GM23338 (cell line): Measurements from ENCODE around the gene MRPL23. TPM values are rescaled to one million over a fixed set of nuclear protein-coding genes. Genes with fewer than 3 reads are reported as not detected.

Experiments used
- ATAC-seq: fragments of 200-7000 bp; cut with Tn5 transposase; 3 replicates; pipeline ENCODE4 v1.9.1; 2020
- DNase-seq: peaks from one replicate; pipeline ENCODE4 v3.0.0-alpha.2; 2015; ENCODE audit warnings: low spot score
- H2AFZ ChIP-seq: fragments of 200-600 bp; sonication (generic); 2 replicates; pipeline ENCODE4 v1.8.0; 2016; ENCODE audit warnings: antibody characterized with exemption, mild to moderate bottlenecking, moderate library complexity
- H3F3A ChIP-seq: fragments of 200-600 bp; sonication (generic); replicated peaks from 2 replicates; pipeline ENCODE4 v1.8.0; 2017; ENCODE audit warnings: antibody characterized with exemption, mixed run types, low read depth
- H3K27ac ChIP-seq: fragments of 200-600 bp; sonication (generic); 2 replicates; pipeline ENCODE4 v1.6.1; 2016; ENCODE audit warnings: low read depth
- H3K27me3 ChIP-seq: fragments of 200-600 bp; sonication (generic); 2 replicates; pipeline ENCODE4 v1.8.0; 2016; ENCODE audit warnings: mild to moderate bottlenecking, mixed run types, moderate library complexity; ENCODE audit not compliant: insufficient read depth
- H3K36me3 ChIP-seq: fragments of 200-600 bp; sonication (generic); 2 replicates; pipeline ENCODE4 v1.8.0; 2016; ENCODE audit warnings: mild to moderate bottlenecking; ENCODE audit not compliant: insufficient read depth
- H3K4me1 ChIP-seq: fragments of 200-600 bp; sonication (generic); 2 replicates; pipeline ENCODE4 v1.8.0; 2016; ENCODE audit warnings: mild to moderate bottlenecking, moderate library complexity; ENCODE audit not compliant: insufficient read depth
- H3K4me2 ChIP-seq: fragments of 200-600 bp; sonication (generic); 2 replicates; pipeline ENCODE4 v1.7.1; 2017; ENCODE audit warnings: mixed run types
- H3K4me3 ChIP-seq: fragments of 200-600 bp; sonication (generic); 2 replicates; pipeline ENCODE4 v1.6.1; 2016; ENCODE audit warnings: mixed run types
- H3K79me2 ChIP-seq: fragments of 200-600 bp; sonication (generic); replicated peaks from 2 replicates; pipeline ENCODE4 v1.8.0; 2017; ENCODE audit warnings: mild to moderate bottlenecking; ENCODE audit not compliant: insufficient read depth
- H3K9me2 ChIP-seq: fragments of 200-600 bp; sonication (generic); 2 replicates; pipeline ENCODE4 v1.8.0; 2017; ENCODE audit not compliant: insufficient read depth
- H4K20me1 ChIP-seq: fragments of 200-600 bp; sonication (generic); replicated peaks from 2 replicates; pipeline ENCODE4 v1.8.0; 2017; ENCODE audit warnings: mild to moderate bottlenecking; ENCODE audit not compliant: insufficient read depth
- H3K27ac Mint-ChIP-seq: 2 replicates; pipeline ENCODE4 v1.8.0; 2020; ENCODE audit warnings: inconsistent platforms, mild to moderate bottlenecking, moderate library complexity, mixed read lengths
- H3K27me3 Mint-ChIP-seq: 3 replicates; pipeline ENCODE4 v1.8.0; 2022; ENCODE audit warnings: low read depth, mild to moderate bottlenecking, moderate library complexity, mixed read lengths, inconsistent platforms; ENCODE audit not compliant: insufficient read depth, poor library complexity
- H3K36me3 Mint-ChIP-seq: 3 replicates; pipeline ENCODE4 v1.8.0; 2021; ENCODE audit warnings: low read depth, mild to moderate bottlenecking, inconsistent platforms, moderate library complexity, mixed read lengths
- H3K4me1 Mint-ChIP-seq: 3 replicates; pipeline ENCODE4 v1.8.0; 2020; ENCODE audit warnings: mild to moderate bottlenecking, inconsistent platforms, mixed read lengths
- H3K4me3 Mint-ChIP-seq: 3 replicates; pipeline ENCODE4 v1.8.0; 2021; ENCODE audit warnings: moderate library complexity, mild to moderate bottlenecking, inconsistent platforms, mixed read lengths
- H3K9me3 Mint-ChIP-seq: 3 replicates; pipeline ENCODE4 v1.8.0; 2020; ENCODE audit warnings: moderate library complexity, mild to moderate bottlenecking, inconsistent platforms, mixed read lengths
- EZH2 ChIP-seq: fragments of 200-600 bp; sonication (generic); IDR thresholded peaks from one replicate; pipeline ENCODE4 v1.8.0; 2017; ENCODE audit warnings: antibody characterized with exemption, mild to moderate bottlenecking, low read depth; ENCODE audit not compliant: unreplicated experiment
- EZH2phosphoT487 ChIP-seq: fragments of 200-600 bp; sonication (generic); IDR thresholded peaks from one replicate; pipeline ENCODE4 v1.8.1; 2018; ENCODE audit warnings: antibody characterized with exemption; ENCODE audit not compliant: unreplicated experiment
- JUNB ChIP-seq: IDR thresholded peaks from one replicate; pipeline ENCODE4 v1.6.1; 2016; ENCODE audit warnings: antibody characterized with exemption; ENCODE audit not compliant: unreplicated experiment
- NANOG ChIP-seq: IDR thresholded peaks from 2 replicates; pipeline ENCODE4 v1.6.1; 2016; ENCODE audit warnings: antibody characterized with exemption, borderline replicate concordance
- POLR2AphosphoS5 ChIP-seq: IDR thresholded peaks from 2 replicates; pipeline ENCODE4 v1.6.1; 2016; ENCODE audit warnings: antibody characterized with exemption, low read depth
- ZNF331 ChIP-seq: fragments of 250-450 bp; sonication (Bioruptor Pico); IDR thresholded peaks from 2 replicates; pipeline ENCODE4 v1.5.0; 2020; ENCODE audit warnings: low read depth, mild to moderate bottlenecking, moderate library complexity
- polyA plus RNA-seq: library from polyadenylated mRNA; unstranded; fragments of >200 nt; fragmentation: Nextera tagmentation; extraction: Ambion mirVana; gene quantifications from 2 replicates; pipeline ENCODE4 v1.2.1, GENCODE V29; 2016
- total RNA-seq: library from RNA; depleted of rRNA; stranded (reverse); fragments of >200 nt; shearing (Covaris generic); gene quantifications from 2 replicates; pipeline ENCODE4 v1.2.3, GENCODE V29; 2014
- TF ChIP-seq, protein P1 (sequence below): IDR thresholded peaks from 2 replicates; pipeline ENCODE4 v1.6.1; 2016; ENCODE audit warnings: antibody characterized with exemption
- TF ChIP-seq, protein P2 (sequence below), 2 experiments: fragments of 200-600 bp in 1 of 2; sonication (generic) in 1 of 2; conservative IDR thresholded peaks; 2 replicates each; pipeline versions ENCODE4 v1.5.1 to v1.6.1; 2016 to 2017; ENCODE audit warnings: antibody characterized with exemption in 2 of 2, low read depth in 2 of 2, mild to moderate bottlenecking in 2 of 2, moderate library complexity in 1 of 2
- TF ChIP-seq, protein P3 (sequence below): fragments of 250-450 bp; sonication (Bioruptor Pico); IDR thresholded peaks from 2 replicates; pipeline ENCODE4 v1.5.0; 2020; ENCODE audit warnings: mild to moderate bottlenecking, moderate library complexity

The MRPL23 gene
- total and polyA plus RNA-seq, 2 experiments from 2014 or later: 84.7 to 91.5 TPM

DNA sequence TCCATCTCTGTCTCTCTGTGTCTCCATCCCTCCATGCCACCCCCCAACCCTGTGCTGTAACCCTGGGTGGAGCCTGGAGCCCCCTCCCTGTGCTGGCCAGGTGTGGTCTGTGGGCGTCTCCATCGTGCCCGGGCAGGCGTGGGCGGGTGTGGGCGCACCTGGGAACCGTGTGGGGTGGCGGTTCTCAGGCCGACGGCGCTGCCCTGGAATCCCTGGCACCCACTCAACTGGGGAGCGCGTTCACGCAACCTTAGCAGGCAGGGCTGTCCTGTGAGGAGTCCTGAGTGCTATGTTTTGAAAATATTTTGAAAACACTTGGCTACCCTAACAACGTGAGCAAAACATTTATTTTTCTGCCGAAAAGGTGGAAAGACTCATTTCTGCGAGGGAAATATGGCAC, 23.0 kb upstream of the MRPL23 start:
- Mint-ChIP-seq H3K36me3 (no peaks in the 10 kb centered on the region), H3K9me3 (no peaks in the 10 kb centered on the region), H3K27ac (no peak overlapping the region), H3K27me3 (peaks cover 2% of the 10 kb centered on the region), H3K4me3 (no peak overlapping the region), H3K4me1 (no peaks in the 10 kb centered on the region)
- Histone ChIP-seq H3K79me2 (no peaks in the 10 kb centered on the region), H3K27me3 (no peaks in the 10 kb centered on the region), H4K20me1 (no peaks in the 10 kb centered on the region), H3K9me2 (no peaks in the 10 kb centered on the region), H3K4me1 (no peaks in the 10 kb centered on the region), H3K36me3 (no peaks in the 10 kb centered on the region), H3K4me3 (no peak overlapping the region), H3K27ac (no peak overlapping the region), H3K4me2 (no peak overlapping the region), H3F3A (no peaks in the 10 kb centered on the region), H2AFZ (no peak overlapping the region)
- DNase-seq (no peak), ATAC-seq (no peak)
- TF ChIP-seq, protein P1, sequence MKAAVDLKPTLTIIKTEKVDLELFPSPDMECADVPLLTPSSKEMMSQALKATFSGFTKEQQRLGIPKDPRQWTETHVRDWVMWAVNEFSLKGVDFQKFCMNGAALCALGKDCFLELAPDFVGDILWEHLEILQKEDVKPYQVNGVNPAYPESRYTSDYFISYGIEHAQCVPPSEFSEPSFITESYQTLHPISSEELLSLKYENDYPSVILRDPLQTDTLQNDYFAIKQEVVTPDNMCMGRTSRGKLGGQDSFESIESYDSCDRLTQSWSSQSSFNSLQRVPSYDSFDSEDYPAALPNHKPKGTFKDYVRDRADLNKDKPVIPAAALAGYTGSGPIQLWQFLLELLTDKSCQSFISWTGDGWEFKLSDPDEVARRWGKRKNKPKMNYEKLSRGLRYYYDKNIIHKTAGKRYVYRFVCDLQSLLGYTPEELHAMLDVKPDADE: no peak
- TF ChIP-seq EZH2phosphoT487 (no peak), JUNB (no peak), ZNF331 (CRISPR knock-in tag) (no peak), NANOG (no peak)
- TF ChIP-seq, protein P2, sequence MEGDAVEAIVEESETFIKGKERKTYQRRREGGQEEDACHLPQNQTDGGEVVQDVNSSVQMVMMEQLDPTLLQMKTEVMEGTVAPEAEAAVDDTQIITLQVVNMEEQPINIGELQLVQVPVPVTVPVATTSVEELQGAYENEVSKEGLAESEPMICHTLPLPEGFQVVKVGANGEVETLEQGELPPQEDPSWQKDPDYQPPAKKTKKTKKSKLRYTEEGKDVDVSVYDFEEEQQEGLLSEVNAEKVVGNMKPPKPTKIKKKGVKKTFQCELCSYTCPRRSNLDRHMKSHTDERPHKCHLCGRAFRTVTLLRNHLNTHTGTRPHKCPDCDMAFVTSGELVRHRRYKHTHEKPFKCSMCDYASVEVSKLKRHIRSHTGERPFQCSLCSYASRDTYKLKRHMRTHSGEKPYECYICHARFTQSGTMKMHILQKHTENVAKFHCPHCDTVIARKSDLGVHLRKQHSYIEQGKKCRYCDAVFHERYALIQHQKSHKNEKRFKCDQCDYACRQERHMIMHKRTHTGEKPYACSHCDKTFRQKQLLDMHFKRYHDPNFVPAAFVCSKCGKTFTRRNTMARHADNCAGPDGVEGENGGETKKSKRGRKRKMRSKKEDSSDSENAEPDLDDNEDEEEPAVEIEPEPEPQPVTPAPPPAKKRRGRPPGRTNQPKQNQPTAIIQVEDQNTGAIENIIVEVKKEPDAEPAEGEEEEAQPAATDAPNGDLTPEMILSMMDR (conservative IDR thresholded peaks at IDR 0.05; ENCODE audit: low read depth in 2 of 2): no peak

DNA sequence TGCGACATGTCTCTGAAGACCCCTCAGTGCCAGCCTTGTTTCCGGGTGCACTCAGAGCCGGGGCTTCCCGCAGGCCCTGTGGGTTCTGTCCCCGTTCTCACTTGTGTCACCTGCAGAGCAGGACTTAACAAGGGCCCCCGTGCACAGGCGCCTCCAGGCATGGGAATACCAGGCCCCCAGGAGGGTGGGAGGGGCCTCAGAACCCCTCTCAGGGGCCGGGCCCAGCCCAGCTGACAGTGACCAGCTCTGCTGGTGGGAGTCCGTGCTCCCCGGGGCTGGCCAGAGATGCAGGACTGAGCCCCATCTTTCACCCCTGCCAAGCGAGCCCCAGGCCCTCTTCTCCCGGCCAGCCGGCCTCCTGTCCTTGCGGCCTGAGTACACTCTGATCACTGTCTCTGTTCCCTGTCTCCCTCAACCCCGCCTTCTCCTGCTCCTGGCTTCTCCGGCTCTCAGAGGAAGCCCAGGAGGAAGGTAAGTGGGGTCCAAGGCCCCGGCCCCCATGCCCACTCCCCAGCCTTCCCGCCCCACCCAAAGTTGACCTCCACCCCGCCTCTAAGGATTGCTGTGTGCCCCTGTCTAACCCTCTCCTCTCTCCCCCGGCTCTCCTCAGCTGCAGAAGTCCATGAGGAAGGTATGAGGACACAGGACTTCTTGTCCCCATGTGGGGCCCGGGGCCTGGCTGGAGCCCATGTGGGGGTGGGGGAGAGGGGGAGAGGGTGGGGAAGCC, 22.3 kb upstream of the MRPL23 start:
- Mint-ChIP-seq H3K4me3 (no peak overlapping the region), H3K4me1 (no peaks in the 10 kb centered on the region), H3K27me3 (peaks cover 2% of the 10 kb centered on the region), H3K36me3 (no peaks in the 10 kb centered on the region), H3K9me3 (no peaks in the 10 kb centered on the region), H3K27ac (no peak overlapping the region)
- DNase-seq (no peak), ATAC-seq (no peak)
- Histone ChIP-seq H3K4me2 (no peak overlapping the region), H2AFZ (no peak overlapping the region), H3K4me1 (no peaks in the 10 kb centered on the region), H3K4me3 (no peak overlapping the region), H3F3A (no peaks in the 10 kb centered on the region), H3K9me2 (no peaks in the 10 kb centered on the region), H3K27ac (no peak overlapping the region), H3K27me3 (no peaks in the 10 kb centered on the region), H3K36me3 (no peaks in the 10 kb centered on the region), H4K20me1 (no peaks in the 10 kb centered on the region), H3K79me2 (no peaks in the 10 kb centered on the region)
- no peak for TF ChIP-seq NANOG
- TF ChIP-seq, protein P1: no peak
- no peak for TF ChIP-seq EZH2
- TF ChIP-seq, protein P3, sequence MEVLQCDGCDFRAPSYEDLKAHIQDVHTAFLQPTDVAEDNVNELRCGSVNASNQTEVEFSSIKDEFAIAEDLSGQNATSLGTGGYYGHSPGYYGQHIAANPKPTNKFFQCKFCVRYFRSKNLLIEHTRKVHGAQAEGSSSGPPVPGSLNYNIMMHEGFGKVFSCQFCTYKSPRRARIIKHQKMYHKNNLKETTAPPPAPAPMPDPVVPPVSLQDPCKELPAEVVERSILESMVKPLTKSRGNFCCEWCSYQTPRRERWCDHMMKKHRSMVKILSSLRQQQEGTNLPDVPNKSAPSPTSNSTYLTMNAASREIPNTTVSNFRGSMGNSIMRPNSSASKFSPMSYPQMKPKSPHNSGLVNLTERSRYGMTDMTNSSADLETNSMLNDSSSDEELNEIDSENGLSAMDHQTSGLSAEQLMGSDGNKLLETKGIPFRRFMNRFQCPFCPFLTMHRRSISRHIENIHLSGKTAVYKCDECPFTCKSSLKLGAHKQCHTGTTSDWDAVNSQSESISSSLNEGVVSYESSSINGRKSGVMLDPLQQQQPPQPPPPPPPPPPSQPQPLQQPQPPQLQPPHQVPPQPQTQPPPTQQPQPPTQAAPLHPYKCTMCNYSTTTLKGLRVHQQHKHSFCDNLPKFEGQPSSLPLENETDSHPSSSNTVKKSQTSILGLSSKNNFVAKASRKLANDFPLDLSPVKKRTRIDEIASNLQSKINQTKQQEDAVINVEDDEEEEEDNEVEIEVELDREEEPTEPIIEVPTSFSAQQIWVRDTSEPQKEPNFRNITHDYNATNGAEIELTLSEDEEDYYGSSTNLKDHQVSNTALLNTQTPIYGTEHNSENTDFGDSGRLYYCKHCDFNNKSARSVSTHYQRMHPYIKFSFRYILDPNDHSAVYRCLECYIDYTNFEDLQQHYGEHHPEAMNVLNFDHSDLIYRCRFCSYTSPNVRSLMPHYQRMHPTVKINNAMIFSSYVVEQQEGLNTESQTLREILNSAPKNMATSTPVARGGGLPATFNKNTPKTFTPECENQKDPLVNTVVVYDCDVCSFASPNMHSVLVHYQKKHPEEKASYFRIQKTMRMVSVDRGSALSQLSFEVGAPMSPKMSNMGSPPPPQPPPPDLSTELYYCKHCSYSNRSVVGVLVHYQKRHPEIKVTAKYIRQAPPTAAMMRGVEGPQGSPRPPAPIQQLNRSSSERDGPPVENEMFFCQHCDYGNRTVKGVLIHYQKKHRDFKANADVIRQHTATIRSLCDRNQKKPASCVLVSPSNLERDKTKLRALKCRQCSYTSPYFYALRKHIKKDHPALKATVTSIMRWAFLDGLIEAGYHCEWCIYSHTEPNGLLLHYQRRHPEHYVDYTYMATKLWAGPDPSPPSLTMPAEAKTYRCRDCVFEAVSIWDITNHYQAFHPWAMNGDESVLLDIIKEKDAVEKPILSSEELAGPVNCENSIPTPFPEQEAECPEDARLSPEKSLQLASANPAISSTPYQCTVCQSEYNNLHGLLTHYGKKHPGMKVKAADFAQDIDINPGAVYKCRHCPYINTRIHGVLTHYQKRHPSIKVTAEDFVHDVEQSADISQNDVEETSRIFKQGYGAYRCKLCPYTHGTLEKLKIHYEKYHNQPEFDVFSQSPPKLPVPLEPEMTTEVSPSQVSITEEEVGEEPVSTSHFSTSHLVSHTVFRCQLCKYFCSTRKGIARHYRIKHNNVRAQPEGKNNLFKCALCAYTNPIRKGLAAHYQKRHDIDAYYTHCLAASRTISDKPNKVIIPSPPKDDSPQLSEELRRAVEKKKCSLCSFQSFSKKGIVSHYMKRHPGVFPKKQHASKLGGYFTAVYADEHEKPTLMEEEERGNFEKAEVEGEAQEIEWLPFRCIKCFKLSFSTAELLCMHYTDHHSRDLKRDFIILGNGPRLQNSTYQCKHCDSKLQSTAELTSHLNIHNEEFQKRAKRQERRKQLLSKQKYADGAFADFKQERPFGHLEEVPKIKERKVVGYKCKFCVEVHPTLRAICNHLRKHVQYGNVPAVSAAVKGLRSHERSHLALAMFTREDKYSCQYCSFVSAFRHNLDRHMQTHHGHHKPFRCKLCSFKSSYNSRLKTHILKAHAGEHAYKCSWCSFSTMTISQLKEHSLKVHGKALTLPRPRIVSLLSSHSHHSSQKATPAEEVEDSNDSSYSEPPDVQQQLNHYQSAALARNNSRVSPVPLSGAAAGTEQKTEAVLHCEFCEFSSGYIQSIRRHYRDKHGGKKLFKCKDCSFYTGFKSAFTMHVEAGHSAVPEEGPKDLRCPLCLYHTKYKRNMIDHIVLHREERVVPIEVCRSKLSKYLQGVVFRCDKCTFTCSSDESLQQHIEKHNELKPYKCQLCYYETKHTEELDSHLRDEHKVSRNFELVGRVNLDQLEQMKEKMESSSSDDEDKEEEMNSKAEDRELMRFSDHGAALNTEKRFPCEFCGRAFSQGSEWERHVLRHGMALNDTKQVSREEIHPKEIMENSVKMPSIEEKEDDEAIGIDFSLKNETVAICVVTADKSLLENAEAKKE: no peak
- no peak for TF ChIP-seq POLR2AphosphoS5
- TF ChIP-seq ZNF331 (CRISPR knock-in tag): no peak
- TF ChIP-seq EZH2phosphoT487: no peak
- no peak for TF ChIP-seq JUNB
